Stimulated activated CD8-positive, alpha-beta memory T cell treated with anti-CD3 and anti-CD28 coated beads, Interleukin-7, amount 100 ng/mL, for 1 hour (primary cell): ENCODE measurements around the gene STXBP5L.
"Not testable (repeated sequence)": the region's sequence is repeated elsewhere in the genome, so short reads cannot be mapped to it uniquely, and the experiment has no call there.

ENCODE experiments used
- DNase-seq, 2 donors: peaks; one replicate each; pipeline ENCODE4 v3.0.0-alpha.2; 2020; ENCODE audit warnings: low read depth in 2 of 2

The STXBP5L gene

GRCh38 chr3:120908030-120908794 is at the start of gene STXBP5L:
TSS of gene STXBP5L (plus strand) at chr3:120908205. CDS start at chr3:120909579, 1,374 bp downstream.
- DNase-seq = no peak

DNA sequence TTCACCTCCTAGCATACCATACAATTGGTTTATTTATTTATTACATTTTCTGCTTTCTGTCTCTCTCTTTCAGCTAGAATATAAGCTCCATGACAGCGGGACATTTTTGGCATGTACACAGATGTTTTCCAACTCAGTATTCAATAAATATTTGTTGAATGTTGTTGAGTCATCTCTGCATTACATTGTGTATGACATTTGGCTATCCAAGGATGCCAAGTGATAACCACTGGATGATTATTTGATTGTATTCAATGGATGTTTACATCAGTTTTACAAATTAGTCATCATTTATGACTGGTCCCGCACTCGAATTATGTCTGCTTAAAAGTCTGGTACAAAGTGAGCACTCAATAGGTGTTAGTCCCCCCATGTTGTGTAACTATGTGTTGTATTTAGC is 49.5 kb upstream of the STXBP5L start:
- no peak for DNase-seq

GRCh38 chr3:120864541-120864940 is 43.5 kb upstream of the STXBP5L start:
- no peak for DNase-seq

DNA sequence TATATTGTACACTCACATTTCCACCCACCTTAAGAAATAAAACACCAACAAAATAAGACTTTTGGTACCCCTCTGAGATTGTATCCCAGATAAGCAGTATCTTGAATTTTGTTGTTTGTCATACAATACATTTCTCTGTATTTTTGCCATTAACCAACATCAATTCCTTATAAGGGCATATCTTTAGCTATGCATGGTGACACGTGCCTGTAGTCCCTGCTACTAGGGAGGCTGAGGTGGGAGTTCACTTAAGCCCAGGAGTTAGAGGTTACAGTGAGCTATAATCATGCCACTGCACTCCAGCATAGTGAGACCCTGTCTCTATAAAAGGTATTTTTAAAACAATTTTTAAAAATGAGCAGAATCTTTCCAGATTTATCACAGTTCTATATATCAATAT is 32.5 kb upstream of the STXBP5L start:
- no peak for DNase-seq

GRCh38 chr3:120875989-120876388 is 32.0 kb upstream of the STXBP5L start:
- DNase-seq = no peak

GRCh38 chr3:120879411-120879810 is 28.6 kb upstream of the STXBP5L start:
- no peak for DNase-seq

GRCh38 chr3:120892921-120893320 is 15.1 kb upstream of the STXBP5L start:
- DNase-seq = no peak

- no peak for DNase-seq
Measured at GRCh38 chr3:120894316-120895057, 13.5 kb upstream of the STXBP5L start.

GRCh38 chr3:120901716-120902115 is 6.3 kb upstream of the STXBP5L start:
- DNase-seq = not testable (repeated sequence)

- DNase-seq = no peak
Measured at GRCh38 chr3:120903221-120903620, 4.8 kb upstream of the STXBP5L start.

GRCh38 chr3:120907659-120908029 is 361 bp upstream of the STXBP5L start:
- no peak for DNase-seq

DNA sequence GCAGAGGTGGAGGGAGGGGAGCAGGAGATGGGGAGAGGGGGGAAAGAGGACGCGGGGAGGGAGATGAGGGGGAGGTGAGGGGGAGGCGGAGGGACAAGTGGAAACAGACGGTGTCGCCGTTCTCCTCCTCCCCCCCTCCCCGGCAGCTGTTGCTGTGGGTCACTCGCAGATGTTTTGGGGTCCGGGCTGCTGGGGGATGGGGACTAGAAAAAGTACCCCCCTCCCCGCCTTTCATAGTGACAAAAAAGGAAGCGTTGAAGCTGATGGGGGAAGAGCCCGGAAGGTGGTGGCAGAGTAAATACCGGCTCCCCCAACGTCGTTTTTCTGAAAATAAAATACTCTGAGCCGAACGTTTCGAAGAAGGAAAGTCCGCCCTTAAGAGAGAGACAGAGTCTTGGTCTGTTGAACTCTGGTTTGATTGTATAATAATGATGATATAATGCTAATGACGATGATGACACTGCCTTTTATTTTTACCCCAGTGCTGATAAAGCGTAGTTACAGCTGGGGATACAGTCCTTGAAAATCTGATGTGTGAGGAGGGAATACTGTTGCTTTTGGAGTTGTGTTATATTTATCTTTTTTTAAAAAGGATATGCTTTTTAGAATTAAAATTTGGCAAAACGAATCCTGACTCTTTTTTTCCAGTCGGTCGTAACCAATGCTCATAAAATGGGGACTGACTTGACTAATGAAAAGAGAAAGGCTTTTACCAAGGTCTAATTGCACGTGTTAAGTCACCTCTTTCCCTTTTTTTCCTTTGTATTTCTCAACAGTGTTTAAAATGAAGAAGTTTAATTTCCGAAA is 993 bp downstream of the STXBP5L start:
- DNase-seq = no peak

- no peak for DNase-seq
Measured at GRCh38 chr3:120909602-120909878, 1.5 kb downstream of the STXBP5L start.

- no peak for DNase-seq
Measured at GRCh38 chr3:120926146-120926545, 18.1 kb downstream of the STXBP5L start.

DNA sequence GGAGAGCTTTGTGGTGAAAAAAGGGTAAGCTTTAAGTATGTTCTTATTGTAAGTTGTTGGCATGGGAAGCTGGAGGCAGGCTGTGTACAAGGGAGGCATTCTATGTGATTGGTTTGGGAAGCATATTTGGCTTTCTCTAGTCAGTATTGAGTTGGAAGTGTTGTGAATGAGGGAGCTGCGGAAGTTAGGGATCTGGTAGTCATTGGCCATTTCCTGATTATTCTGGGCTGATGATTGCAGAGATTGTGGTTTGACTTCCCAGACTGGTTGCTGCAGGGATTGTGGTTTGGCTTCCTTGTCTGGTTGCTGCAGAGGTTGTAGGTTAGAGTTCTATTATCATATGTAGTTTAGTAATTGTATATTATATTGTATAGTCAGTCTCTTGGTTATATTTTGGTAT is 21.0 kb downstream of the STXBP5L start:
- no peak for DNase-seq

DNA sequence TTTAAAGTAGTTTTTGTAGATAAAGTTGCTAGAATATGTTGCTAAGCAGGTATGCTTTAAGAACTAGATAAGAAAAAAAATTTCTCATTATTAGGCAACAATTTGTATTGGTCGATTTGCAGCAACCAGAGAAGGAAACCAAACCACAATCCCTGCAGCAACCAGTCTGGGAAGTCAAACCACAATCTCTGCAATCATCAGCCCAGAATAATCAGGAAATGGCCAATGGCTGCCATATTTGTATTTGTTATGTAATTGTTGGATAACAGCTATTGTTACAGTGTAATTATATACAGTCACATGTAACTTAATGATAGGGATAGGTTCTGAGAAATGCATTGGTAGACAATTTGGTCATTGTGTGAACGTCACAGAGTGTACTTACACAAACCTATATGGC is 23.6 kb downstream of the STXBP5L start:
- no peak for DNase-seq

DNA sequence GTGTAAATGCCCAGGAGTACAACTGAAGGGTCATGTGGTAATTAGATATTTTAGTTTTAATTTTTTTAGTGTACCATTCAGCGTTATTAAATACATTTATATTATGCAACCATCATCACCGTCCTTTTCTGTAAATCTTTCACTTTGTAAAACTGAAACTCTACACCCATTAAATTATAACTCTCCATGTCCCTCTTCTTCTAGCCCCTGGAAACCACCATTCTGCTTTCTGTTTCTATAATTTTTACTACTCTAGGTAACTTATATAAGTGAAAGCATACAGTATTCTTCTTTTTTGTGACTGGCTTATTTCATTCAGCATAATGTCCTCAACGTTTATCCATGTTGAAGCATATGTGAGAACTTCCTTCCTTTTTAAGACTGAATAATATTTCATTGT is 48.1 kb downstream of the STXBP5L start:
- no peak for DNase-seq

DNA sequence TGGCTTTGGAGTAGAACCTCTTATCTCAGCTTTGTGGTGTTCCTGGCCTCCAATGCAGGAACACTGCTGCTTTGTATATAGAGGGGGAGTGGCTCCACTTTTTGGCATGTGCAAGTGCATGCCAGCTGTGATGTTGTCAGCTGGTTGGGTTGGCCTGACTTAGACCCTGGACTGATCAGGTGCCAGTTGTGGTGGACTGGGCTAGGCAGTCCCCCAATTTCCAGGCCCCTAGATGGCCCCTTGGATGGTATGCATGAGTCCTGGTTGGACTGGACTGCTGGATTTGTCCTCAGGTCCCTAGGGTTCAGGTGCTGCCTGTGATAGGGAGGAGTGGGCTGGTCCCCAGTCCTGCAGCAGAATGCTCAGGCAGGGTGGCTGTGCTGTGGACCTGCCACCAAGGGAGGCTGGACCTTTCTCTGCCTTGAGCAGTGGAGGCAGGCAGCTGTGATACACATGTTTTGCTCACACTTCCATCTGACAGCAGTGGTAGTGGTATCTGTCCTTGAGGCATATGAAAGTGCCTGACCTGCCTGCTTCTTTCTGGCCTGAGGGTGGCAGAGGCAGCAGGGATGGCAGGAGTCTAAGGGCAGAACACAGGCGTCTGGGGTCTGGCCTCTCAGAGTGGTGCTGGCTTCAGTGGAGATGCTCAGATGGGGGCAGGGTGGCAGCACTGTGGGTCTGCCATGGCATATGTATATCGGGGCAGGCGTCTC is 74.8 kb downstream of the STXBP5L start:
- no peak for DNase-seq

DNA sequence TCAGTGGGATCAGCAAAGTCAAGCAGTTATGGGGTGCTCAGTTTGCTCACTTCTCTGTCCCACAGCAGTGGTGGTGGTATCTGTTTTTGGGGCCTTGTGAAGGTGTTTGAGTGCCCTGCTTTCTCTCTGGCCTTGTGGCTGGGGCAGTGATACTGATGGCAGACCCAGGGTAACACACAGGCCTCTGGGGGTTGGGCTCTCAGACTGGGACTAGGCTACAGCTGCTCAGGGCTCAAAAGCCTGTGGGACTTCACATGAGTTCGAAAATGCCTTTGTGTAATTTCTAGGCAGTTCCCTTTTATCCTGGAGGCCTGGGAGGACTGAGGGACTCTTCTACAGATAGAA is 75.3 kb downstream of the STXBP5L start:
- DNase-seq = no peak

DNA sequence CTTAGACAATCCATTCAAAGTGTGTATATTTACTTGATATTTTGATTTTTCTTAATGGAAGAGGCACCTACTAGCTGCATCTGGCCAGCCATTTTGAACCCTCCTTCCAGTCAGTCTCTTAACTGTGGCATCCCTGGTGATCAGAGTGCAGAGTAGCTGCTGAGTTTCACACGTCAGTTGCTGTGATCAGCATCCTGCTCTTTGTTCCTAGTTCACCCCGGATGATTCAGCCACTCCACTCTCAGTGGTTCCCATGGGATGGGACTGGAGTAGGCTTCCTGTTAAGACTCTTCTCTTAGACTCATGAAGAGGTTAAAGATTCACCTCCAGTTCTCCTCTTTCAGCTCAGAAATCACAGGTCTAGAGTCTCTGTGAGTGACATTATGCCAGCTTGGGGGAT is 75.8 kb downstream of the STXBP5L start:
- no peak for DNase-seq

GRCh38 chr3:120985242-120985641 is 77.2 kb downstream of the STXBP5L start:
- no peak for DNase-seq

DNA sequence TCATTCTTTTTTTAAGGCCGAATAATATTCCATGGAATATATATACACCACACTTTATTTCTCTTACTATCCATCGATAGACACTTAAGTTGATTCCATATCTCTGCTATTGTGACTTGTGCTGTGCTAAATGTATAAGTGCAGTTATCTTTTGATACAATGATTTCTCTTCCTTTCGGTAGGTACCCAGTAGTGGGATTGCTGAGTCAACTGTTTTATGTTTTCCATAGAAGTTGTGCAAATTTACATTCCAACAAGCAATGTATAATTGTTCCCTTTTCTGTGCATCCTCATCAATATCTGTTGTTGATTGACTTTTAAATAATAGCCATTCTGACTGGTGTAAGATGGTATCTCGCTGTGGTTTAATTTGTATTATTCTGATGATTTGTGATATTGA is 81.0 kb downstream of the STXBP5L start:
- DNase-seq = no peak
